ENCODE data around the gene SP110.
"Not testable (repeated sequence)": the region's sequence is repeated elsewhere in the genome, so short reads cannot be mapped to it uniquely, and the experiment has no call there.

SP110 gene

DNA sequence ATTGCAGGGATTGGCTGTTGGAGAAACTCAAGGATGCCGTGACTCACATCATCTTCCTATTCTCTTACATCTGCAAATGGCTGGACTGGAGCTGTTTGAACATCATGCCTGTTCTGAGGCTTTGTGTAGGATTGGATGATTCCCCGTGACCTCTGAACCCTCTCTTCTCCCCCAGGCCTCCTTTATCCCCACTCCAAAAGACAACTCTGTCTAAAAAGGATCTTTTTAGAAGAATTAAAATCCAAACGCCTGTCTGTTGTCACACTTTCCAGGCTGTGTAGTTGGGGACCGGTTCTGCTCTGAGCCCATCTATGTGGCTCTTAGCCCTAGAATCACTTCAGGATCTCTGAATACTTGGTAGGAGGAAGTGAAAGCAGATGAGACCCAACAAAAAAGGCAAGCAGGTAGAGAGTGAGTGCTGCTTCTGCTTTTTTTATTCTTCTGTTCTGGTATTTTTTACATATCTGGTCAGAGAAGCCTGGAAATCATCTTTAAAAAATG, 6.3 kb upstream of the SP110 start:
- no peak overlapping the region for H3K27ac ChIP-seq
- no peaks in the 10 kb centered on the region for H3K36me3 ChIP-seq (ENCODE audit: control insufficient read depth, insufficient read depth, low read length)
- no peaks in the 10 kb centered on the region for H3K27me3 ChIP-seq (ENCODE audit: control insufficient read depth, insufficient read depth, low read length)
- no peak overlapping the region for H3K4me3 ChIP-seq (ENCODE audit: low read depth, low read length)
- H3K9ac ChIP-seq: no peak overlapping the region
- no peak overlapping the region for H2AFZ ChIP-seq
- TF ChIP-seq, protein P1, sequence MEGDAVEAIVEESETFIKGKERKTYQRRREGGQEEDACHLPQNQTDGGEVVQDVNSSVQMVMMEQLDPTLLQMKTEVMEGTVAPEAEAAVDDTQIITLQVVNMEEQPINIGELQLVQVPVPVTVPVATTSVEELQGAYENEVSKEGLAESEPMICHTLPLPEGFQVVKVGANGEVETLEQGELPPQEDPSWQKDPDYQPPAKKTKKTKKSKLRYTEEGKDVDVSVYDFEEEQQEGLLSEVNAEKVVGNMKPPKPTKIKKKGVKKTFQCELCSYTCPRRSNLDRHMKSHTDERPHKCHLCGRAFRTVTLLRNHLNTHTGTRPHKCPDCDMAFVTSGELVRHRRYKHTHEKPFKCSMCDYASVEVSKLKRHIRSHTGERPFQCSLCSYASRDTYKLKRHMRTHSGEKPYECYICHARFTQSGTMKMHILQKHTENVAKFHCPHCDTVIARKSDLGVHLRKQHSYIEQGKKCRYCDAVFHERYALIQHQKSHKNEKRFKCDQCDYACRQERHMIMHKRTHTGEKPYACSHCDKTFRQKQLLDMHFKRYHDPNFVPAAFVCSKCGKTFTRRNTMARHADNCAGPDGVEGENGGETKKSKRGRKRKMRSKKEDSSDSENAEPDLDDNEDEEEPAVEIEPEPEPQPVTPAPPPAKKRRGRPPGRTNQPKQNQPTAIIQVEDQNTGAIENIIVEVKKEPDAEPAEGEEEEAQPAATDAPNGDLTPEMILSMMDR (IDR thresholded peaks at IDR 0.05): no peak
- H3K4me1 ChIP-seq: no peaks in the 10 kb centered on the region
- H3K9me3 ChIP-seq (ENCODE audit: control insufficient read depth, low read length): no peaks in the 10 kb centered on the region
- H3K4me2 ChIP-seq (ENCODE audit: low read length): no peak overlapping the region
- no peaks in the 10 kb centered on the region for H3K79me2 ChIP-seq

GRCh38 chr2:230225486-230225885, 5.7 kb upstream of the SP110 start, which contains the start of gene SP140:
Gene SP140 (plus strand): TSS chr2:230225736. CDS start chr2:230225845, 109 bp downstream.
- Histone ChIP-seq H3K9me3 (ENCODE audit: control insufficient read depth, low read length) (no peaks in the 10 kb centered on the region), H3K79me2 (no peaks in the 10 kb centered on the region), H3K4me2 (ENCODE audit: low read length) (no peak within 1 kb of the TSS), H3K27me3 (ENCODE audit: control insufficient read depth, insufficient read depth, low read length) (no peaks in the 10 kb centered on the region), H3K9ac (no peak within 1 kb of the TSS), H3K27ac (no peak within 1 kb of the TSS), H3K36me3 (ENCODE audit: control insufficient read depth, insufficient read depth, low read length) (no peaks in the 10 kb centered on the region), H3K4me1 (peaks cover under 1% of the 10 kb centered on the region), H3K4me3 (ENCODE audit: low read depth, low read length) (no peak within 1 kb of the TSS), H2AFZ (no peak within 1 kb of the TSS)
- TF ChIP-seq, protein P1 (IDR thresholded peaks at IDR 0.05): no peak

- Histone ChIP-seq H3K79me2 (no peaks in the 10 kb centered on the region), H3K4me3 (ENCODE audit: low read depth, low read length) (no peak overlapping the region), H3K27ac (no peak overlapping the region), H3K36me3 (ENCODE audit: control insufficient read depth, insufficient read depth, low read length) (no peaks in the 10 kb centered on the region), H3K4me2 (ENCODE audit: low read length) (no peak overlapping the region), H3K9me3 (ENCODE audit: control insufficient read depth, low read length) (no peaks in the 10 kb centered on the region), H3K4me1 (peaks cover 3% of the 10 kb centered on the region), H3K9ac (no peak overlapping the region), H2AFZ (no peak overlapping the region), H3K27me3 (ENCODE audit: control insufficient read depth, insufficient read depth, low read length) (no peaks in the 10 kb centered on the region)
- TF ChIP-seq, protein P1 (IDR thresholded peaks at IDR 0.05): no peak
Observed at GRCh38 chr2:230224458-230224857, 4.7 kb upstream of the SP110 start.

- not testable (repeated sequence) for H3K27ac ChIP-seq; H3K27me3 ChIP-seq (ENCODE audit: control insufficient read depth, insufficient read depth, low read length); H3K9me3 ChIP-seq (ENCODE audit: control insufficient read depth, low read length); H3K4me1 ChIP-seq; H2AFZ ChIP-seq; H3K36me3 ChIP-seq (ENCODE audit: control insufficient read depth, insufficient read depth, low read length); H3K79me2 ChIP-seq; H3K4me2 ChIP-seq (ENCODE audit: low read length); H3K9ac ChIP-seq; H3K4me3 ChIP-seq (ENCODE audit: low read depth, low read length)
Observed at GRCh38 chr2:230222829-230223228, 3.0 kb upstream of the SP110 start.

- H3K36me3 ChIP-seq (ENCODE audit: control insufficient read depth, insufficient read depth, low read length): no peaks in the 10 kb centered on the region
- no peaks in the 10 kb centered on the region for H3K9me3 ChIP-seq (ENCODE audit: control insufficient read depth, low read length)
- no peaks in the 10 kb centered on the region for H3K79me2 ChIP-seq
- no peaks in the 10 kb centered on the region for H3K27me3 ChIP-seq (ENCODE audit: control insufficient read depth, insufficient read depth, low read length)
- TF ChIP-seq, protein P1 (IDR thresholded peaks at IDR 0.05): no peak
- no peak overlapping the region for H3K9ac ChIP-seq
- H2AFZ ChIP-seq: peak overlapping the region; percentile 33
- H3K4me1 ChIP-seq: peaks cover 3% of the 10 kb centered on the region
- H3K4me2 ChIP-seq (ENCODE audit: low read length): no peak overlapping the region
- H3K27ac ChIP-seq: no peak overlapping the region
- H3K4me3 ChIP-seq (ENCODE audit: low read depth, low read length): no peak overlapping the region
Observed at GRCh38 chr2:230221493-230221892, 1.7 kb upstream of the SP110 start.
